DMS114 treated with DMSO at 0.1 percent for 48 hours (cell line): Measurements from ENCODE around the gene CLIC2.
A peak's percentile ranks its signal among the peaks of the same experiment; 100 is the strongest.
"Not testable (repeated sequence)": the region's sequence is repeated elsewhere in the genome, so short reads cannot be mapped to it uniquely, and the experiment has no call there.

Experiments used
- DNase-seq: peaks from one replicate; lab custom pipeline; 2025; ENCODE audit not compliant: unreplicated experiment; lab: John Stamatoyannopoulos, UW

Gene CLIC2

DNA sequence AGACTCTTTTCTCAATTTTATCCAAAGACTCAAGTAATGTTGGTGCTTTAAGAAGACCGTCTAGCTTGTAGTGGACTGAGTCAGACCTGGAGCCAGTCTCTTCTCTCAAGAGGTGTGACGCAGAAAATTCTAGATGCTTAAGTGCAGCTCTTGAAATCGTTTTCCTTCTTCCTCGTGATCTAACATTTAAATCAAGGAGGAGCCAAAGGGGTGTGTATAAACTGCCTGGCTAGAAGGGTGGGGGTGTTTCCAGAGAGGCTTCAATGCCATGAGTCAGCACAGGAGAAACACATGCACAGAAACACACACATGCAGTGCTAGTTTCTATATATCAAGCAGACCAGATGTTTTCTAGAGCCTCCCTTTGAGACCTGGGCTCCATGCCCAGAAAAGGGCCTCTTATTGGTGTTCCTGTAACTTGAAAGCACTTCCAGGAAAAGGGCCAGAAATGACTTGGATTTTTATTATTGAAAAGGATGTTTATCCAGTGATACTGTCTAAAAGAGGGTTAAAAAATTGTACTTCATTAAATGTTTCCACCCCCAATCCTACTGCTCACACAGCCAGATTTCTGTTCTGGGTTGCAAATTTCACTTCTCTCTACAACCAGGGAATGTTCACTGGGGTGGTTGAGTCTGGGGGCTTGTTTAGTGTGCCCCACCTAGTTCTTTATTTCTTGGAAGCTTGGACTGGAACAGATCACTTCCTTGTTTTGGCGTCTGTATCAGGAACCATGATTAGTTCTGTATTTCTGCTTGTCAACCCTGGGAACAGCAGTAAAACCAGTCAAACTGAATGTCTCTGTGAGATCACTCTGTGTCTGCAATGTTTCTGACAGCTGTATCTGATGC, at the start of gene CLIC2:
CLIC2 (minus strand) TSS at position 129 of the 851 bp plus-strand sequence. CDS start 187 bp downstream, outside the sequence.
- DNase-seq, result no peak

DNA sequence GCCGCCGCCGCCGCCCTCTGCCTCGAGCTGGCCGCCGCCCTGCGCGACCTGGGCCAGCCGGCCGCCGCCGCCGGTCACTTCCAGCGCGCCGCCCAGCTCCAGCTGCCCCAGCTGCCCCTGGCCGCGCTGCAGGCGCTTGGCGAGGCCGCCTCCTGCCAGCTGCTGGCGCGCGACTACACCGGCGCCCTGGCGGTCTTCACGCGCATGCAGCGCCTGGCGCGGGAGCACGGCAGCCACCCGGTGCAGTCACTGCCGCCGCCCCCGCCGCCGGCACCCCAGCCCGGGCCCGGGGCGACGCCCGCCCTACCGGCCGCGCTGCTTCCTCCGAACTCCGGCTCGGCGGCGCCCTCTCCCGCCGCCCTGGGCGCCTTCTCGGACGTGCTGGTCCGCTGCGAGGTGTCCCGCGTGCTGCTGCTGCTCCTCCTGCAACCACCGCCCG, 48.1 kb upstream of the CLIC2 start:
- not testable (repeated sequence) for DNase-seq

GRCh38 chrX:155381843-155382528, 47.6 kb upstream of the CLIC2 start, which contains the start of gene F8A2:
Gene F8A2 (plus strand): TSS chrX:155382095. CDS start chrX:155382115, 20 bp downstream.
- DNase-seq, result not testable (repeated sequence)

DNA sequence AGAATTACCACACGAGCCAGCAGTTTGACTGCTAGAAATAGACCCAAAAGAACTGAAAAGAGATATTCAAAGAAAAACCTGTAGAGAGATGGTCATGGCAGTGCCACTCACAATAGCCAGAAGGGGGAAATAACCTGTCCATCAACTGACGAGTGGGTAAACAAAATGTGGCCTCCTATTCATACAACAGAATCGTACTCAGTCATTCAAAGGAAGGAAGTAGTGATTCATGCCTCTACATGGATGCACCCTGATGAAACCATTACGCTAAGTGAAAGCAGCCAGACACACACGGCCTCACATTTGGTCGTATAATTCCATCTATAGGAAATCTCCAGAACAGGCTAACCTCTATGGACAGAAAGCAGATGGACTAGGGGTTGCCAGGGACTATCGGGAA, 45.4 kb upstream of the CLIC2 start:
- not testable (repeated sequence) for DNase-seq

DNA sequence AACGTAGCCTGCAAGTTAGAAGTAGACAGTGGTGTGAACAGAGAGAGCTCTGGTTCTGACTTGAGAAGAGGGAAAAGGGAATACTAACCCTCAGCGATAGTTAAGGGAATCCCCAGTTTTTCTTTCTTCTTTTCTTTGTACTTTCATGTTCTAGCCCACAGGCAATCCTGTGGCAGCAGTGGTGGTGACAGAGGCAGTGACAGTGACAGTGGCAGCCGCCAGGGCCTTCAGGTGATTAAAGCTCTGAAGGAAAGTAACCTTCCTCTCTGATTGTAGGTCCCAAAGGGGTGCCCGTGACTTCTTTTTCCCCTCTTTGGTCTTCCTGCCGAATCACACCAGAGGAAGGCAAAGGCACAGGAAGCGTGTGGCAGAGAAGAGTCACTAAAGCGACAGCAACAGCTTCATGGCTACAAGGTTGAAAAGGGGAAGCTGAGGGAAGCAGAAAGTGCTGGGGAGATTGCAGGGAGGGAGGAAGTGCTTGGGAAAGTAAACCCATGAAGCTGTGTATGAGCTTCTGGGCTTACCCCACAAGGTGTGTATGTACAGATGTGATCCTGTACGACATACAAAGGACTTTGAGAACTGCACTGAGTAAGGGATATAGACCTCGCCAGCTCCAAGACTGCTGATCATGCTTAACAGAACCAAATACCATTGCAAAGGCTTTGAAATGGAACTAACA, 39.5 kb upstream of the CLIC2 start:
- not testable (repeated sequence) for DNase-seq

GRCh38 chrX:155363712-155364111, 29.3 kb upstream of the CLIC2 start:
- DNase-seq, result not testable (repeated sequence)

DNA sequence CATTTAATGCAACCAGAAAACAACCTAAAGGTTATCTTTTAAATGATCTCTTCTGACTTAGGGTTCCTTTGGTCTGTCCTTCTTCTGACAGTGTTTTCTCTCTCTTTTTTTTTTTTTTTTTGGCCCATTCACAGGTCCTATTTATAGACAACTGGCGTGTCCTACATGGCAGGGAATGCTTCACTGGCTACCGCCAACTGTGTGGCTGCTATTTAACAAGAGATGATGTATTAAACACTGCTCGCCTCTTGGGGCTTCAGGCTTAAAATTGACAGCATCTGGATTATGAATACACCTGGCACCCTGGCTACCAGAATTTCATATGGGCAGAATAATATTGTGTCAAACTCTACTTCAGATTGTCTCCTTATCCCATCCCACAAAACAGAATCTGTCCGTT, 15.0 kb upstream of the CLIC2 start:
- not testable (repeated sequence) for DNase-seq

GRCh38 chrX:155345689-155346088, 11.3 kb upstream of the CLIC2 start:
- not testable (repeated sequence) for DNase-seq

- DNase-seq, result not testable (repeated sequence)
Measured at GRCh38 chrX:155335337-155335712, 911 bp upstream of the CLIC2 start.

DNA sequence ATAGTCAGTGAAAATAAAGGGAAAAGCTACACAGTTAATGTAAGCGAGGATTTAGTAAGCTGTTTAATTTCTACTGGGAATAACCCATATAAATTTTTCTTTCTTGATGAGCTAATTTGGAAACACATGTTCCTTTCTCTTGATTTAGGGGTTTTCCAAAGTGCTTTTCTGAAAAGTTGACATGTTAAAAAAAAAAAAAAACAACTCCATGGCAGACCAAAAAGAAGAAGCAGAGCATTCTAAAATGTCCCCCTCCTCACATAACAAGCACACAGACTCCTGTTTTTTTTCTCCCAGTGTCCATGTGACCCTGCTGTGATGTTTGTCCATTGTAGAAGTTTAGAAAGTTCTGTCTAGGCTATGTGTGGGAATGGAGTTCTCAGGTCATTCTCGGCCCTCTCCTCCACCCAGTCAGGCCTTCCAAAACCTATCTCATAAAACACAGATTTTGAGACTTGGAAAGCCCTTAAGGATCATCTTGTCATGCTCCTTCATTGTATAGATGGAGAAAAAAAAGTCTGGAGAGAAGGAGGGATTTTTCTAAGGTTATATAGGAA, 792 bp downstream of the CLIC2 start:
- DNase-seq, result no peak

DNA sequence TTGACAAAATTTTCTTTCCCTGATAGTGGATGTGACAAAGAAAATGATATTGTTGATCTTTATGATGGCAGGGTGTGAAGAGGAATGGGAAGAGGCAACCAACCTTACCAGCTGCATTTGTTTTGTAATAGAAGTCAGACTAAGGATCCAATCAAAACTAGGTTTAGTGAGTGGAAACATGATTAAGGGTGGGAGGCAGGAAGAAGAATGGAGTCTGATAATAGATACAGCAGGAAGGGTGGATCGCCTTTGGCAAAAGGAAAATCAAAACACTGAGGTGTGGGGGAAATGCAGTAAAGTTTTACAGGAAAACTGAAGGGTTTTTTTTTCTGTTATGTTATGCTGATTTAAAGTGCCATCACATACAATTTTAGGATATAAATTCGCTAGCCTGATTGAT, 3.4 kb downstream of the CLIC2 start:
- DNase-seq, result no peak

- DNase-seq, result no peak
Measured at GRCh38 chrX:155329293-155329692, 5.1 kb downstream of the CLIC2 start.

DNA sequence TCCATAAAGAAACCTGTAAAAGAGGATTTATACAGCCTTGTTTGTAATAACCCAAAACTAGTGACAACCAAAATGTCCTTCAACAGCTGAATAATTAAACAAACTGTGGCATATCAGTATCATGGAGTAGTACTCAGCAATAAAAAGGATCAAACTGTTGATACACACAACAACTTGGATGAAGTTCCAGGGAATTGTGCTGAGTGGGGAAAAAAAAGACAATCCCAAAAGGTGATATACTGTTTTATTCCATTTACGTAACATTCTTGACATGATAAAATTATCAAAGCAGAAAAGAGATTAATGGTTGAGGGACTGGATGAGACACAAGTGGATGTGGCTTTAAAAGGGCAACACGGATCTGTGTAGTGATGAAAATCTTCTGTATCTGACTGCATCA, 7.8 kb downstream of the CLIC2 start:
- DNase-seq, result no peak

DNA sequence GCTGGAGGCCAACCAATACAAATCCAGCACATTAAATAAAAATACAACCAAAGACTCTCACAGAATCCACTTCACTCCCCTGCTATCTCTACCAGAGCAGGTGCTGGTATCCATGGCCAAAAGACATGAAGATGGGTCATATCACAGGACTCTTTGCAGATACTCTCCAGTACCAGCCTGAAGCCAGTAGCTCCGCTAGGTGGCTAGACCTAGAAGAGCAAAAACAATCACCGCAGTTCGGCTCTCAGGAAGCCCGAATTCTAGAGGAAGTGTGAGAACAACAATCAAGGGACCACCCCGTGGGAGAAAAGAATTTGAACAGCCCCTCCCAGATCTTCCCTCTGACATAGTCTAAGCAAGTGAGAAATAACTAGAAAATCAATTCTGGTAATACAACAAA, 20.2 kb downstream of the CLIC2 start:
- no peak for DNase-seq

DNA sequence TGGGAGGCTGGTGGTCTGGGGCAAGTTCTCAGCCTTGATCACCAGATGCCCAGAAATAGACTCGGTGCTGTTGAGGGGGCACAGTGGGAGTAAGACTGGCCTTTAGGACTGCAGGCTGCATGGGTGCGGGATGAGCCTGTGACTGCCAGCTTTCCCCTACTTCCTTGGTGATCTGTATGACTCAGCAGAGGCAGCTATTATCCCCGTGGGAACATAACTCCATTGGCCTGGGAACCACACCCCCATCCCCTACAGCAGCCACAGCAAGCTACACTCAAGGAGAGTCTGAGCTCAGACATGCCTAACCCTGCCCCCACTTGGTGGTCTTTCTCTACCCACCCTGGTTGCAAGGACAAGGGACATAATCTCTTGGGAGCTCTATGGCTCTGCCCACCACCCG, 20.6 kb downstream of the CLIC2 start:
- DNase-seq, result no peak

- no peak for DNase-seq
Measured at GRCh38 chrX:155293771-155294170, 40.6 kb downstream of the CLIC2 start.

GRCh38 chrX:155279873-155280272, 54.5 kb downstream of the CLIC2 start:
- no peak for DNase-seq

DNA sequence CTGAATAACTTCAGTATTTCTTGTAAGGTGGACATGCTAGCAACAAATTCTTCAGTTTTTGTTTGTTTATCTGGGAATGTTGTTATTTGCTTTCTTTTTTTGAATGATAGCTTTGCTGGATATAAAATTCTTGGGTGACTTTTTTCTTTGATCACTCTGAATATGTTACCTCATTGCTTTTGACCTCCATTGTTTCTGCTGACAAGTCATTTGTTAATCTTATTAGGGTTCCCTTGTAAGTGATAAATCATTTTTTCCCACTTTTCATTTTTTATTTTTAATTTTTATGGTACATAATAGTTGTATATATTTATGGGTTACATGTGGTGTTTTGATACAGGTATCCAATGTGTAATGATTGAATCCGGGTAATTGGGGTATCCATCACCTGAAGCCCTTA, 63.4 kb downstream of the CLIC2 start:
- DNase-seq, result no peak

DNA sequence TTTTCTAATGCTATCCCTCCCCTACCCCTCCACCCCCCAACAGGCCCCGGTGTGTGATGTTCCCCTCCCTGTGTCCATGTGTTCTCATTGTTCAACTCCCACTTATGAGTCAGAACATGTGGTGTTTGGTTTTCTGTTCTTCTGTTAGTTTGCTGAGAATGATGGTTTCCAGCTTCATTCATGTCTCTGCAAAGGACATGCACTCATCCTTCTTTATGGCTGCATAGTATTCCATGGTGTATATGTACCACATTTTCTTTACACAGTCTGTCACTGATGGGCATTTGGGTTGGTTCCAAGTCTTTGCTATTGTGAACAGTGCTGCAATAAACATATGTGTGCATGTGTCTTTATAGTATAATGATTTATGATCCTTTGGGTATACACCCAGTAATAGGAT, 66.4 kb downstream of the CLIC2 start:
- DNase-seq, result not testable (repeated sequence)

GRCh38 chrX:155266439-155266838, 68.0 kb downstream of the CLIC2 start:
- DNase-seq, result peak; percentile 0
